Heart right ventricle (tissue), 16 donors: ENCODE measurements around the gene HOXB6. TPM values are rescaled to one million over a fixed set of nuclear protein-coding genes. Genes with fewer than 3 reads are reported as not detected.

Source experiments
- ATAC-seq, 8 donors: fragments of 200-7000 bp; cut with Tn5 transposase; one replicate each; pipeline ENCODE4 v1.9.1; 2020; ENCODE audit warnings: mild to moderate bottlenecking in 8 of 8, moderate library complexity in 8 of 8, moderate number of reproducible peaks in 1 of 8
- DNase-seq, 2 donors: peaks; one replicate each; pipeline ENCODE4 v3.0.0-alpha.2; 2020
- H3K27ac ChIP-seq, 10 donors: fragments of 200-600 bp; sonication (generic) in 2 of 10; one replicate each; pipeline versions ENCODE4 v1.5.0 to v1.8.0; 2020 to 2022; ENCODE audit warnings: mild to moderate bottlenecking in 3 of 10
- H3K27me3 ChIP-seq, 7 donors: fragments of 200-600 bp; one replicate each; pipeline ENCODE4 v1.8.0; 2021 to 2022; ENCODE audit warnings: mild to moderate bottlenecking in 2 of 7
- H3K36me3 ChIP-seq, 9 donors: fragments of 200-600 bp; sonication (generic) in 1 of 9; one replicate each; pipeline versions ENCODE4 v1.5.0 to v1.8.0; 2020 to 2022; ENCODE audit warnings: mild to moderate bottlenecking in 2 of 9
- H3K4me1 ChIP-seq, 9 donors: fragments of 200-600 bp; sonication (generic) in 1 of 9; one replicate each; pipeline versions ENCODE4 v1.5.0 to v1.8.0; 2020 to 2022; ENCODE audit warnings: mild to moderate bottlenecking in 4 of 9
- H3K4me3 ChIP-seq, 10 donors: fragments of 200-600 bp; sonication (generic) in 2 of 10; one replicate each; pipeline versions ENCODE4 v1.5.0 to v1.8.0; 2020 to 2022; ENCODE audit warnings: mild to moderate bottlenecking in 7 of 10, moderate library complexity in 2 of 10
- H3K9me3 ChIP-seq, 11 donors: fragments of 200-600 bp in 10 of 11; sonication (generic) in 2 of 11; one replicate each; pipeline versions ENCODE4 v1.5.0 to v1.8.0; 2013 to 2022; ENCODE audit warnings: mild to moderate bottlenecking in 2 of 11, control low read depth in 1 of 11, moderate library complexity in 1 of 11
- WGBS, 2 donors: extraction: QIAGEN DNeasy Blood & Tissue Kit; methylation state at CpG; one replicate each; pipeline ENCODE4 v1.1.7; 2013; ENCODE audit warnings: inconsistent platforms in 1 of 2; 5-methylcytosine and 5-hydroxymethylcytosine counted together
- intact Hi-C, 10 donors: fragments of 100-400 bp; cut with DNase I; formaldehyde crosslinking; loops; one replicate each; pipeline versions ENCODE4 v1.11.1 to v1.14.2; 2022
- polyA plus RNA-seq, 2 donors: library from polyadenylated mRNA; stranded (reverse); fragments of 200-250 nt; gene quantifications; one replicate each; pipeline ENCODE4 v1.2.3, GENCODE V29; 2013
- total RNA-seq, 10 donors: library from RNA; stranded (reverse); fragmentation: NEBNext Ultra II Directional in 3 of 10; extraction: Animal tissue kit (Norgen Biotek cat#: 25700) in 3 of 10; gene quantifications; one replicate each; pipeline versions ENCODE4 v1.2.1 to v1.2.4, GENCODE V29; 2021 to 2023
- TF ChIP-seq, protein P1 (sequence below), 9 donors: fragments of 200-600 bp; sonication (generic) in 2 of 9; IDR thresholded peaks; one replicate each; pipeline versions ENCODE4 v1.5.0 to v1.8.0; 2021 to 2022; ENCODE audit warnings: antibody characterized with exemption in 9 of 9, mild to moderate bottlenecking in 5 of 9, moderate library complexity in 1 of 9
- donor health status: Arrhythmogenic right ventricular cardiomyopathy.
- donor health status: ischemic (EF 13 %, LVEDD 7.1; RV severe dilation, severe dysfunction).
- donor health status: healthy with polysubstance abuse.
- donor health status: DM: no; HTN: yes; CAD: no.
- donor health status: DM: no; HTN: no; CAD: no.
- donor health status: ischemic (EF 25% LVEDD 6.9; RV normal size, moderate dysfunction).
- donor health status: ischemic (EF 25% LVEDD 5.7; RV mildly dilated, moderate dysfunction).
- donor health status: healthy.
- donor health status: DM: yes; HTN: yes; CAD: no.
- donor health status: Ischemic cardiomyopathy.
- donor health status: ischemic (EF 35%, LVEDD 5.7; RV mildly dilated, moderate dysfunction).
- donor health status: nonischemic (EF 11% LVEDD 7.7; RV severe dilation, severe dysfunction).
- donor health status: DM: yes; HTN: yes; CAD: no.
- donor health status: PGD.
- donor health status: ischemic (EF 29% LVEDD 5.4; RV normal size, mild dysfunction).
- donor health status: nonischemic (EF 23%, LVEDD 6.1; RV moderate dilation, normal function).

HOXB6 gene
- total and polyA plus RNA-seq, 12 donors = 0.14 to 1.2 (median 0.41) TPM; not detected in 2

GRCh38 chr17:48633266-48633677 lies 28.5 kb upstream of the HOXB6 start:
- peaks cover 0 to 14% (median 3%) of the 10 kb centered on the region in 9 donors for H3K4me1 ChIP-seq
- TF ChIP-seq, protein P1, sequence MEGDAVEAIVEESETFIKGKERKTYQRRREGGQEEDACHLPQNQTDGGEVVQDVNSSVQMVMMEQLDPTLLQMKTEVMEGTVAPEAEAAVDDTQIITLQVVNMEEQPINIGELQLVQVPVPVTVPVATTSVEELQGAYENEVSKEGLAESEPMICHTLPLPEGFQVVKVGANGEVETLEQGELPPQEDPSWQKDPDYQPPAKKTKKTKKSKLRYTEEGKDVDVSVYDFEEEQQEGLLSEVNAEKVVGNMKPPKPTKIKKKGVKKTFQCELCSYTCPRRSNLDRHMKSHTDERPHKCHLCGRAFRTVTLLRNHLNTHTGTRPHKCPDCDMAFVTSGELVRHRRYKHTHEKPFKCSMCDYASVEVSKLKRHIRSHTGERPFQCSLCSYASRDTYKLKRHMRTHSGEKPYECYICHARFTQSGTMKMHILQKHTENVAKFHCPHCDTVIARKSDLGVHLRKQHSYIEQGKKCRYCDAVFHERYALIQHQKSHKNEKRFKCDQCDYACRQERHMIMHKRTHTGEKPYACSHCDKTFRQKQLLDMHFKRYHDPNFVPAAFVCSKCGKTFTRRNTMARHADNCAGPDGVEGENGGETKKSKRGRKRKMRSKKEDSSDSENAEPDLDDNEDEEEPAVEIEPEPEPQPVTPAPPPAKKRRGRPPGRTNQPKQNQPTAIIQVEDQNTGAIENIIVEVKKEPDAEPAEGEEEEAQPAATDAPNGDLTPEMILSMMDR (IDR thresholded peaks at IDR 0.05) = no peak
- intact Hi-C loops = no loop called here
- WGBS, 2 donors = 9 to 13% methylated on average over 35 of the region's 35 CpGs
- H3K27ac ChIP-seq = no peak overlapping the region
- no peaks in the 10 kb centered on the region for H3K9me3 ChIP-seq
- ATAC-seq = no peak
- H3K36me3 ChIP-seq = no peaks in the 10 kb centered on the region
- peaks cover 67 to 100% (median 100%) of the 10 kb centered on the region in 7 donors for H3K27me3 ChIP-seq
- no peak for DNase-seq
- no peak overlapping the region for H3K4me3 ChIP-seq

- no peak overlapping the region for H3K4me3 ChIP-seq
- no peaks in the 10 kb centered on the region for H3K36me3 ChIP-seq
- ATAC-seq = no peak
- 15 to 23% methylated on average over 7 of the region's 7 CpGs for WGBS, 2 donors
- peaks cover 0 to 14% (median 3%) of the 10 kb centered on the region in 9 donors for H3K4me1 ChIP-seq
- TF ChIP-seq, protein P1 (IDR thresholded peaks at IDR 0.05) = no peak
- no peaks in the 10 kb centered on the region for H3K9me3 ChIP-seq
- H3K27ac ChIP-seq = no peak overlapping the region
- no peak for DNase-seq
- intact Hi-C loops = no loop called here
- peaks cover 72 to 100% (median 100%) of the 10 kb centered on the region in 7 donors for H3K27me3 ChIP-seq
These were observed 27.9 kb upstream of the HOXB6 start for GRCh38 chr17:48632579-48633265.

DNA sequence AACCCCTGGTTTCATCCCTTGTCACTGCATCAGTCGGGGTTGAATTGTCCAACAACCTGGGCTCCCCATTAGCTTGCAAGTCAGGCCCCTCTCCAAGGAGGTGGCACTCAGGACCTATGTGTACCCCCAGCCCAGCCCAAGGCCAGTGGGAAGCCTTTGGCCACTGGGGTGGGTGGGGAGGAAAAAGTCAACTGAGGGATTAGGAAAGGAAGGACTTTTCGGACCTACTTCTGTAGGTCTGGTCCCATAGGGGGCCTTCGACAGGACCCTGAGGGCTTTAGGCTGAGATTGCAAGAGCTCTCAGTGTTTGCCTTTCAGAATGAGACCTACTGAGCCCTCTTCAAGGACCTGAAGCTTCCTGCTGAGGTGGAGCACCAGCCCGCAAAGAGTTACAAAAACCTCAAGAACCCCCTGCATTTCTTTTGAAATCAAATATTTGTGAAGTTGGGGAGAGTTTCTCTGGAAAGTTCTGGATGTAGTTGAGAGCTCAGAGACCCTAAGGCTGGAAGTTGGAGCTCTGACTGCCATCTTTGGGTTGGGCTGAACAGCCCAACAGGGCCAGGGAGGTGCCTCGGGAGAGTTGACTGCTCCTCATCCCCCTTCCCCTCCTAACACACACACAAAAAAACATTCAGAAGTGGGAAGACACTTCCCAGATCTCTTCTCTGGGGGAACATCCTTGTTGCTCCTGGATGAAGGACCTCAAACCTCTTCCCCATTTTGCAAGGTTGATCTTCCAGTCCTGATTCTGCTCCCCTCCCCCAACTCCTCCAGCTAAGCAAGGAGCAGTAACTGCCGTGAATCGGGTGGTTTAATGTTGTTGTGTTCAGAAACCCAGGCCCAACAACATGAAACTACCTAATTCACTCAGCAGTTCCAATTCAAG lies 27.1 kb upstream of the HOXB6 start:
- TF ChIP-seq, protein P1 (IDR thresholded peaks at IDR 0.05) = no peak
- Histone ChIP-seq H3K27ac (no peak overlapping the region), H3K27me3 (peaks cover 79 to 100% (median 100%) of the 10 kb centered on the region in 7 donors), H3K4me3 (no peak overlapping the region), H3K9me3 (no peaks in the 10 kb centered on the region), H3K4me1 (peaks cover 0 to 15% (median 3%) of the 10 kb centered on the region in 9 donors), H3K36me3 (no peaks in the 10 kb centered on the region)
- DNase-seq (no peak), ATAC-seq (no peak)
- intact Hi-C loops = no loop called here
- WGBS, 2 donors = 16% methylated on average over 7 of the region's 7 CpGs

DNA sequence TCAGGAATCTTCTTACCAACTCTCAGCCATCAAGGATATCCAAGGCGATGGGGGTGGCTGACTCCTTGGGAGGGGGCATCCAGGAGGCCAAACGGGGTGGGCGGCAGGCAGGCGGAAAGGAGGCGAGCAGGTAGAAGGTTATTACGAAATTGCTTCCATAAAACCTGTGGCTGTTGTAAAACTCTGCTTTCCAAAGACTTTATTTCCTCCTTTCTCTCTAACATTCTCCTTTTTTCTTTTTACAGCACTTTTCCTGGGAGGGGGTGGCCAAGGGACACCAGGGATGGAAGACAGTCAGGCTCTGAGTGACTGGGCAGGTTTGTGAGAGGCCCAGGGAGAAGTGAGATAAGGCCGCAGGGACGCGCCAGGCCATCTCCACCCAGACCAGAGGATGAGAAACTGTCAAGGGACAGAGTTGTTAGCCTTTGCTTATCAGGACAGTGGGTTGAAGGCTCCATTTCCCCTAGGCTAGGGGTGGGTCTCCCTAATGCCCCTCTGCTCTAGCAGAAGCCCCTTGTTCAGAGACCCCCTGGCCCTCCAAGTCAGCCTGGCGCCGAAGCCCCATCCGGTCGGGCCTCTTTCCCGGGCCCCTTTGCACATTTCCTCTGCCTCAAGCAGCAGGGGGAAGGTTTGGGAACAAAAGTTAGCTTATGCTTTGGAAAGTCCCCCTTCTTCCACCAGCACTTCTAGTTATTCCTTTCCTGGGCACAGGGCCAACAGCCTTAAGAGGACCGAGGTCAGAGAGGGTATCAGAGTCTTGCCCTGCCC lies 26.3 kb upstream of the HOXB6 start:
- H3K27me3 ChIP-seq = peaks cover 79 to 100% (median 100%) of the 10 kb centered on the region in 7 donors
- intact Hi-C loops = no loop called here
- TF ChIP-seq, protein P1 (IDR thresholded peaks at IDR 0.05) = no peak

More for the DNA sequence above, 26.3 kb upstream of the HOXB6 start:
- Histone ChIP-seq H3K36me3 (no peaks in the 10 kb centered on the region), H3K4me3 (no peak overlapping the region), H3K27ac (no peak overlapping the region), H3K9me3 (no peaks in the 10 kb centered on the region), H3K4me1 (peaks cover 0 to 23% (median 11%) of the 10 kb centered on the region in 9 donors)
- DNase-seq (no peak), ATAC-seq (no peak)
- WGBS, 2 donors = 11 to 13% methylated on average over 15 of the region's 15 CpGs
